Measurements from ENCODE around the gene PF4V1.
"Not testable (repeated sequence)": the region's sequence is repeated elsewhere in the genome, so short reads cannot be mapped to it uniquely, and the experiment has no call there.

The PF4V1 gene

GRCh38 chr4:73870768-73871167, 17.7 kb downstream of the PF4V1 start:
- peak; percentile 78 for DNase-seq (ENCODE audit: low spot score)

- DNase-seq (ENCODE audit: low spot score) = peak; percentile 86
These were observed 18.6 kb downstream of the PF4V1 start for GRCh38 chr4:73871511-73872310.

GRCh38 chr4:73872316-73873108, 19.4 kb downstream of the PF4V1 start:
- DNase-seq (ENCODE audit: low spot score) = peak; percentile 86

- DNase-seq (ENCODE audit: low spot score) = no peak
These were observed 21.3 kb downstream of the PF4V1 start for GRCh38 chr4:73874386-73874785.

- no peak for DNase-seq (ENCODE audit: low spot score)
These were observed 22.3 kb downstream of the PF4V1 start for GRCh38 chr4:73875401-73875800.

- peak; percentile 68 for DNase-seq (ENCODE audit: low spot score)
These were observed 30.2 kb downstream of the PF4V1 start for GRCh38 chr4:73883306-73883705.

GRCh38 chr4:73885574-73886267, 32.6 kb downstream of the PF4V1 start:
- DNase-seq (ENCODE audit: low spot score) = peak; percentile 37

GRCh38 chr4:73891326-73891725, 38.2 kb downstream of the PF4V1 start:
- no peak for DNase-seq (ENCODE audit: low spot score)

- no peak for DNase-seq (ENCODE audit: low spot score)
These were observed 38.8 kb downstream of the PF4V1 start for GRCh38 chr4:73891739-73892405.

- DNase-seq (ENCODE audit: low spot score) = no peak
These were observed 39.9 kb downstream of the PF4V1 start for GRCh38 chr4:73892966-73893365.

GRCh38 chr4:73894001-73894400, 40.9 kb downstream of the PF4V1 start:
- DNase-seq (ENCODE audit: low spot score) = no peak

- DNase-seq (ENCODE audit: low spot score) = peak; percentile 62
These were observed 42.4 kb downstream of the PF4V1 start for GRCh38 chr4:73895201-73896175.

- no peak for DNase-seq (ENCODE audit: low spot score)
These were observed 43.3 kb downstream of the PF4V1 start for GRCh38 chr4:73896416-73896815.

GRCh38 chr4:73897380-73898136, 44.5 kb downstream of the PF4V1 start:
- no peak for DNase-seq (ENCODE audit: low spot score)

GRCh38 chr4:73899338-73899737, 46.2 kb downstream of the PF4V1 start:
- not testable (repeated sequence) for DNase-seq (ENCODE audit: low spot score)

- peak; percentile 21 for DNase-seq (ENCODE audit: low spot score)
These were observed 47.9 kb downstream of the PF4V1 start for GRCh38 chr4:73901031-73901430.

GRCh38 chr4:73902038-73902637, 49.0 kb downstream of the PF4V1 start:
- DNase-seq (ENCODE audit: low spot score) = peak; percentile 60

GRCh38 chr4:73902817-73903547, 49.9 kb downstream of the PF4V1 start:
- DNase-seq (ENCODE audit: low spot score) = no peak

Data from kidney tubule cell (primary cell).